B cell (primary cell): ENCODE measurements around the gene SETD9. TPM values are rescaled to one million over a fixed set of nuclear protein-coding genes. Genes with fewer than 3 reads are reported as not detected.

Experiments used
- ATAC-seq: fragments of 200-7000 bp; cut with Tn5 transposase; one replicate; pipeline ENCODE4 v1.10.0; 2021; ENCODE audit warnings: low read depth, mild to moderate bottlenecking, moderate number of reproducible peaks, moderate library complexity
- CTCF ChIA-PET: fragments of 350-600 bp; sonication (Branson Sonifier 250); formaldehyde crosslinking; loops from one replicate; lab custom pipeline; 2021; ENCODE audit warnings: antibody characterized with exemption, inconsistent platforms; lab: Charles Lee
- POLR2A ChIA-PET: fragments of 350-600 bp; sonication (Branson Sonifier 250); formaldehyde crosslinking; loops from one replicate; lab custom pipeline; 2021; ENCODE audit warnings: antibody characterized with exemption; lab: Charles Lee
- DNase-seq: peaks from one replicate; pipeline ENCODE4 v3.0.0; 2013
- H2AFZ ChIP-seq: 2 replicates; pipeline ENCODE4 v1.6.1; 2012; ENCODE audit warnings: mild to moderate bottlenecking, low read depth, low read length; ENCODE audit not compliant: insufficient read depth, poor library complexity, severe bottlenecking
- H3K27ac ChIP-seq, 2 donors: 1 replicate in 1 of 2; 2 replicates in 1 of 2; pipeline ENCODE4 v1.5.1; 2012 to 2013; ENCODE audit warnings: low read length in 2 of 2, mild to moderate bottlenecking in 2 of 2, moderate library complexity in 1 of 2
- H3K27me3 ChIP-seq, 4 experiments: fragments of 200-600 bp in 1 of 4; sonication (generic) in 1 of 4; replicated peaks in 1 of 4; 1 replicate in 2 of 4; 2 replicates in 2 of 4; pipeline versions ENCODE4 v1.6.1 to v1.7.0; 2013 to 2016; ENCODE audit warnings: low read length in 3 of 4, mild to moderate bottlenecking in 2 of 4, mixed read lengths in 1 of 4, moderate library complexity in 1 of 4; ENCODE audit not compliant: insufficient read depth in 4 of 4, control insufficient read depth in 3 of 4; ENCODE audit errors: control extremely low read depth in 1 of 4
- H3K36me3 ChIP-seq, 2 experiments: replicated peaks in 1 of 2; 1 replicate in 1 of 2; 2 replicates in 1 of 2; pipeline versions ENCODE4 v1.6.1 to v1.7.1; 2013; ENCODE audit warnings: low read length in 1 of 2; ENCODE audit not compliant: insufficient read depth in 2 of 2, control insufficient read depth in 1 of 2; ENCODE audit errors: control extremely low read depth in 1 of 2, extremely low read depth in 1 of 2
- H3K4me1 ChIP-seq, 2 donors: fragments of 200-600 bp in 1 of 2; sonication (generic) in 1 of 2; 1 replicate in 1 of 2; 2 replicates in 1 of 2; pipeline versions ENCODE4 v1.5.1 to v1.6.1; 2013 to 2017; ENCODE audit warnings: low read length in 2 of 2; ENCODE audit not compliant: control insufficient read depth in 2 of 2, insufficient read depth in 2 of 2
- H3K4me2 ChIP-seq: replicated peaks from 2 replicates; pipeline ENCODE3; 2012; ENCODE audit warnings: mild to moderate bottlenecking, low read depth, low read length; ENCODE audit not compliant: poor library complexity, severe bottlenecking
- H3K4me3 ChIP-seq, 5 experiments: fragments of 200-600 bp in 1 of 5; sonication (generic) in 1 of 5; 1 replicate in 3 of 5; 2 replicates in 2 of 5; pipeline versions ENCODE4 v1.5.1 to v1.7.0; 2011 to 2016; ENCODE audit warnings: low read length in 4 of 5, mild to moderate bottlenecking in 4 of 5, low read depth in 2 of 5, control low read depth in 1 of 5, moderate library complexity in 1 of 5; ENCODE audit not compliant: insufficient read depth in 1 of 5; ENCODE audit errors: control extremely low read depth in 1 of 5, extremely low read depth in 1 of 5
- H3K79me2 ChIP-seq: fragments of 200-600 bp; sonication (generic); one replicate; pipeline ENCODE4 v1.6.0; 2016; ENCODE audit warnings: low read length; ENCODE audit not compliant: control insufficient read depth, insufficient read depth
- H3K9ac ChIP-seq: fragments of 200-600 bp; sonication (generic); 2 replicates; pipeline ENCODE4 v1.6.1; 2017; ENCODE audit warnings: mild to moderate bottlenecking, low read length, moderate library complexity
- H3K9me3 ChIP-seq, 3 donors: one replicate each; pipeline versions ENCODE4 v1.6.1 to v1.7.1; 2013; ENCODE audit warnings: low read length in 2 of 3; ENCODE audit not compliant: control insufficient read depth in 2 of 3, insufficient read depth in 1 of 3; ENCODE audit errors: control extremely low read depth in 1 of 3
- H4K20me1 ChIP-seq: 2 replicates; pipeline ENCODE4 v1.6.0; 2012; ENCODE audit warnings: mild to moderate bottlenecking, low read length; ENCODE audit not compliant: insufficient read depth, control insufficient read depth, poor library complexity, severe bottlenecking
- H3K27ac Mint-ChIP-seq: one replicate; pipeline ENCODE4 v1.8.0; 2021; ENCODE audit warnings: mixed read lengths
- H3K27me3 Mint-ChIP-seq: one replicate; pipeline ENCODE4 v1.8.0; 2021; ENCODE audit warnings: mixed read lengths
- H3K4me1 Mint-ChIP-seq: one replicate; pipeline ENCODE4 v1.8.0; 2021; ENCODE audit warnings: mixed read lengths
- H3K4me3 Mint-ChIP-seq: one replicate; pipeline ENCODE4 v1.8.0; 2021; ENCODE audit warnings: mixed read lengths
- H3K9me3 Mint-ChIP-seq: one replicate; pipeline ENCODE4 v1.8.0; 2022; ENCODE audit warnings: mixed read lengths; ENCODE audit not compliant: insufficient read depth
- CTCF ChIP-seq: fragments of 200-600 bp; IDR thresholded peaks from one replicate; pipeline ENCODE4 v1.8.0; 2022; ENCODE audit warnings: antibody characterized with exemption, mild to moderate bottlenecking
- EZH2 ChIP-seq: IDR thresholded peaks from 2 replicates; pipeline ENCODE4 v1.6.1; 2012; ENCODE audit warnings: borderline replicate concordance, low read depth, mild to moderate bottlenecking, moderate library complexity, low read length; ENCODE audit not compliant: insufficient read depth, poor library complexity, severe bottlenecking
- WGBS: methylation state at CpG from one replicate; pipeline ENCODE4 v1.1.5; 2013; ENCODE audit warnings: missing lambda C conversion rate; ENCODE audit not compliant: insufficient coverage; 5-methylcytosine and 5-hydroxymethylcytosine counted together
- intact Hi-C: fragments of 100-400 bp; cut with micrococcal nuclease; formaldehyde crosslinking; loops from one replicate; pipeline ENCODE4 v1.10.0; 2022
- polyA plus RNA-seq: library from polyadenylated mRNA; depleted of rRNA; stranded (reverse); fragments of >200 nt; gene quantifications from 2 replicates; pipeline ENCODE4 v1.2.3, GENCODE V29; 2012
- total RNA-seq, 2 donors: library from RNA; stranded (reverse); fragments of 120-200 nt in 1 of 2; gene quantifications; 1 replicate in 1 of 2; 2 replicates in 1 of 2; pipeline versions ENCODE4 v1.2.3 to v1.2.4, GENCODE V29; 2013 to 2022

Gene SETD9
- total and polyA plus RNA-seq, 2 donors (not counting 1 experiment from before 2014, with no cell fraction given) = 5.0 to 7.2 TPM

GRCh38 chr5:56871777-56872176 lies 37.6 kb upstream of the SETD9 start:
- H3K27ac Mint-ChIP-seq = peak overlapping the region; percentile 46
- peak overlapping the region; percentile 0 for H3K4me3 Mint-ChIP-seq
- Histone ChIP-seq H2AFZ (no peak overlapping the region), H3K27ac (peak overlapping the region; percentile 6 to 61), H3K36me3 (peaks cover 28 to 82% of the 10 kb centered on the region in 2 experiments), H3K79me2 (peaks cover 66% of the 10 kb centered on the region), H3K4me2 (peak overlapping the region; percentile 31), H3K27me3 (no peaks in the 10 kb centered on the region), H3K9me3 (no peaks in the 10 kb centered on the region), H4K20me1 (peaks cover 36% of the 10 kb centered on the region), H3K4me3 (no peak overlapping the region), H3K9ac (no peak overlapping the region), H3K4me1 (peaks cover 12 to 32% of the 10 kb centered on the region in 2 donors)
- peaks cover 42% of the 10 kb centered on the region for H3K4me1 Mint-ChIP-seq
- ATAC-seq (peak; percentile 39), DNase-seq (peak; percentile 31)
- no CpG with 5 or more reads among the region's 2 CpGs for WGBS
- CTCF ChIA-PET = interaction anchor here (0.7 to 3.5 kb wide), 2 partner anchors 601 to 791 kb away, joined by 3 to 17 read pairs; no protein-coding TSS in a partner anchor
- no peaks in the 10 kb centered on the region for H3K9me3 Mint-ChIP-seq
- intact Hi-C loops = loop anchor here (1.0 kb wide), 1 partner anchor 9 kb away; no protein-coding TSS in a partner anchor
- TF ChIP-seq CTCF (no peak), EZH2 (no peak)
- POLR2A ChIA-PET = no interaction called here
- H3K27me3 Mint-ChIP-seq = no peaks in the 10 kb centered on the region

- no peaks in the 10 kb centered on the region for H3K9me3 Mint-ChIP-seq
- intact Hi-C loops = no loop called here
- DNase-seq = no peak
- Histone ChIP-seq H3K36me3 (peaks cover 33 to 82% of the 10 kb centered on the region in 2 experiments), H3K9ac (no peak overlapping the region), H3K4me3 (no peak overlapping the region), H2AFZ (no peak overlapping the region), H3K27ac (peak overlapping the region in 1 of 2 donors; percentile 75), H3K27me3 (no peaks in the 10 kb centered on the region), H3K4me1 (peaks cover 12 to 28% of the 10 kb centered on the region in 2 donors), H3K79me2 (peaks cover 67% of the 10 kb centered on the region), H3K9me3 (no peaks in the 10 kb centered on the region), H4K20me1 (peaks cover 27% of the 10 kb centered on the region), H3K4me2 (peak overlapping the region; percentile 12)
- no peaks in the 10 kb centered on the region for H3K27me3 Mint-ChIP-seq
- POLR2A ChIA-PET = no interaction called here
- H3K4me3 Mint-ChIP-seq = no peak overlapping the region
- peaks cover 42% of the 10 kb centered on the region for H3K4me1 Mint-ChIP-seq
- CTCF ChIA-PET = interaction anchor here (1.2 to 3.5 kb wide), 5 partner anchors 14 to 608 kb away, joined by 3 to 17 read pairs (median 7); no protein-coding TSS in a partner anchor
- no peak for TF ChIP-seq CTCF
- no peak for TF ChIP-seq EZH2
- peak overlapping the region; percentile 50 for H3K27ac Mint-ChIP-seq
- whole genome bisulfite sequencing = no CpG with 5 or more reads among the region's 3 CpGs
- no peak for ATAC-seq
Measured at GRCh38 chr5:56873056-56873455, 36.3 kb upstream of the SETD9 start.
